HG03457 (cell line): Measurements from ENCODE around the gene MAMDC4.
"Not testable (repeated sequence)": the region's sequence is repeated elsewhere in the genome, so short reads cannot be mapped to it uniquely, and the experiment has no call there.

Experiments used
- ATAC-seq: cut with Tn5 transposase; IDR thresholded peaks from one replicate; pipeline ENCODE4 v1.9.1; 2021; ENCODE audit warnings: moderate number of reproducible peaks; ENCODE audit not compliant: unreplicated experiment

Gene MAMDC4

GRCh38 chr9:136824496-136825225 is 27.5 kb upstream of the MAMDC4 start:
- ATAC-seq, result no peak

- ATAC-seq, result no peak
Observed at GRCh38 chr9:136825295-136826187, 26.6 kb upstream of the MAMDC4 start.

GRCh38 chr9:136826188-136826541 is 26.0 kb upstream of the MAMDC4 start:
- no peak for ATAC-seq

DNA sequence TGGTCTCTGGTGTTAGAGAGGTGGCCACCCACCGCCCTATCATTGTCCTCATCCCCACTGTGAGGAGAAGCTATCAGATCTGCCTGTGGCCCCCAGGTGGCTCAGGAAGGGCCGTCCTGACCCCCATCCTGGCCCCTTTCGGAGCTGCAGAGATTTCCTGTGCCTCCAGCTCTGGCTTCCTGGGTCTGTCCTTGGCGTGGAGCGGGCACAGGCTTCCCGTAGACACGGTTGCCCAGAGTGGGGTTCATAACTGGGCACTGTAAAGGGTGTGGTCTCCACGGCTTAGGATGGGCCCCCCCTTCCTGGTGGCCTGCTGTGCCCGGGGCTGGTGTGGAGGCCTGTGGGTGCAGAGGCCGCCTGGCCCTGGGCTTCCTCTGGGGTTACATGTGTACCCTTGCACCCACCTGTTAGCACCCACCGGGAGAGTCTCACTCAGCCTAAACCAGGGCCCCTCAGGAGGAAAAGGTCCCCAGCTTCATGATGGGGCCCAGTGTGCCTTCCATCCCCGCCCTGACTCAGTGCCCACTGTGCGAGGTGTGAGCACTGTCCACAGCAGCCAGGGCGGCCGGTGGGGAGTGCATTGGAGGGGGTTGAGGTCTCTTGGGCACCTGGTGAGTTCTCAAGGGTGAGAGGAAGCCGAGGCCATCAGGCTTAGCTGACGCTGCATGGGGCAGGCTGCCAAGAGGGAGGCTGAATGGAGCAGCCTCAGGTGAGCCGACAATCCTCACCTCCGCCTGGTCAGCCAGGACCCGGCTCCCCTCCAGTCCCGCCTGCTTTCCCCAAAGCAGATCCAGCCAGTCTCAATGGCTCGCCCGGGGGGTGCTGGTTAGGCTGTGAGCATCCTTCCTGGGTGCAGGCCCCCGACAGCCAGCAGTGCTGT is 25.2 kb upstream of the MAMDC4 start:
- ATAC-seq, result no peak

- ATAC-seq, result no peak
Observed at GRCh38 chr9:136827794-136828473, 24.2 kb upstream of the MAMDC4 start.

GRCh38 chr9:136828474-136829140 is 23.5 kb upstream of the MAMDC4 start:
- ATAC-seq, result no peak

DNA sequence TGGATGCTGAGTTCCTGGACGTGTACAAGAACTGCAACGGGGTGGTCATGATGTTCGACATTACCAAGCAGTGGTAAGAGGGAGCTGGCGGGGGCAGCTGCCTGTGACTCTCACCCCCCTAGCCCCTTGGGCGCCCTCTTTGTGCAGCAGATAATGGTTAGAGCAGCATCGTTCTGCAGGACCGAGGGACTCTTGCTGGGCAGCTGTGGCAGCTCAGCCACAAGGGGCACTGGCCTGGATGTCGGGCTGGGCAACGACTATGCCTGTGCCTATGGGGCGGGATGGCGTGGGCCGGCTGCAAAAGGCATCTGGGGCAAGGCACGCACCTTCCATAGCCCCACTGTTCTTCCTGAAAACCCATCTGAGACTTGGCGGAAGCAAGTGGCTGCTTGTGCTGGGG is 22.7 kb upstream of the MAMDC4 start:
- ATAC-seq, result no peak

- ATAC-seq, result no peak
Observed at GRCh38 chr9:136829981-136830885, 21.9 kb upstream of the MAMDC4 start.

GRCh38 chr9:136831002-136831719 is 21.0 kb upstream of the MAMDC4 start:
- ATAC-seq, result no peak

- no peak for ATAC-seq
Observed at GRCh38 chr9:136831720-136832104, 20.4 kb upstream of the MAMDC4 start.

DNA sequence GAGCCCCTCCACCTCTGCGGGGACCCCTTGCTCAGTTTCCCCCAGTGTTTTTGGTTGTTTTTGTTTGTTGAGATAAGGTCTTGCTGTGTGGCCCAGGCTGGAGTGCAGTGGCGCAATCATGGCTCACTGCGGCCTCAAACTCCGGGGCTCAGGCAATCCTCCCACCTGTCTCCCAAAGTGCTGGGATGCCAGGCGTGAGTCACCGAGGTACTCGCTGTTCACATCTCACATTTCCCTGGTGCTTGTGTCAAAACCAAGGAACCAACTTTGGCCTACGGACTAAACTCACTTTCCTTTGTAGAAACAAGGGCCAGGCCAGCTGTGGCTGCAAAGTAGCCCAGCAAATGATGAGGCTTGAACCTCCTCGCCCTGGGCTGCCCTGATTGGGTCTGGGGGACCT is 19.6 kb upstream of the MAMDC4 start:
- no peak for ATAC-seq

DNA sequence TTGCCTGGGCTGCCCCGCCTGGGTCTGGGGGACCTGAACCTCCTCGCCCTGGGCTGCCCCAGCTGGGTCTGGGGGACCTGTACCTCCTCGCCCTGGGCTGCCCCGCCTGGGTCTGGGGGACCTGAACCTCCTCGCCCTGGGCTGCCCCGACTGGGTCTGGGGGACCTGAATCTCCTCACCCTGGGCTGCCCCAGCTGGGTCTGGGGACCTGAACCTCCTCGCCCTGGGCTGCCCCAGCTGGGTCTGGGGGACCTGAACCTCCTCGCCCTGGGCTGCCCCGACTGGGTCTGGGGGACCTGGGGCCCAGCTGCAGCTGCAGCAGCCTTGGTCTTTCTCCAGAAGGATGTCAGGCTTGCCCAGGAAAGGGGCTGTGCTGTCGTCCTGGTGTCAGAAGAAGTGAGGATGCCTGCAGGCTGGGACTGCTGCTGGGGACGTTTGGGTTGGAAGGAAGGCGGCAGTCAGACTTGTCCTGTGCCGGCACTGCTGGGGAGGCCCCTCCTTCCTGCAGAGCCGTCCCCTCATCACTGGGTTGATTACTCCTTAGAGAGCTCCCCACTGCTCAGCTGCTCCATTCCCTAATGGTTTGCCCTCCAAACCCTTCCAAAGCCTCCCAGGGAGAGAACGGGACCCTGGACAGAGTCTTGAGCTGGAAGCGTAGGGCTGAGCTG is 18.6 kb upstream of the MAMDC4 start:
- ATAC-seq, result not testable (repeated sequence)

DNA sequence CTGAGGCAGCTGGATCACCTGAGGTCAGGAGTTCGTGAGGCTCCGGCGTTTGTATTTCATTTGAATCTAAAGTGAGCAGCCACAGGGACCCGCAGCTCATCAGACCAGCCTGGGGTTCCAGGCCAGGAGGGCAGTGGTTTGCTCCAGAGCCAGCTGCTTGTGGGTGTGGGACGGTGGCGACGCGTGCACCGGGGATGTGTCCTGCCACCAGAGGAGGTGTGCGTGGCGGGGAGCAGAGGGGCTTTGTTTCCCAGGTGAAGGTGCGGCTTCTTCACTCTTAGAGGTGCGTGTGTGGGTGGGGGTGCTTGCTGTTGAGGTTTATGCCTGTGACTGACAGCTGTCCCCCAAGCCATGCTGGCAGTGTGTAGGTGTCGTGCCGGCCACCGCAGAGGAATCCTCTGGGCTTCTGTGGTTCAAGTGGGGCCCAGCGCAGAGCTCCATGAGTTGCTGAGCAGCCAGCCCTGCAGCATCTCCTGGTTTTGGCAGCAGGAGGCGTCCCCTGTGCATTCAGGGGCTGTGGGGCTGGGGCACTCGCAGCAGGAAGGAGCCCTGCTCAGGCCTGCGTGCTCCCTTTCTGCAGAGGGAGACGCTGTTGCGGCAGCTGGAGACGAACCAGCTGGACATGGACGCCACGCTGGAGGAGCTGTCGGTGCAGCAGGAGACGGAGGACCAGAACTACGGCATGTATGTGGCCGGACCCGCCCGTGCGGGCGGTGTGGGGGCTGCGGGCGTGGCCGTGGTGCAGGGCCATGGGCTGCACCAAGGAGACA is 16.8 kb upstream of the MAMDC4 start:
- ATAC-seq, result no peak

DNA sequence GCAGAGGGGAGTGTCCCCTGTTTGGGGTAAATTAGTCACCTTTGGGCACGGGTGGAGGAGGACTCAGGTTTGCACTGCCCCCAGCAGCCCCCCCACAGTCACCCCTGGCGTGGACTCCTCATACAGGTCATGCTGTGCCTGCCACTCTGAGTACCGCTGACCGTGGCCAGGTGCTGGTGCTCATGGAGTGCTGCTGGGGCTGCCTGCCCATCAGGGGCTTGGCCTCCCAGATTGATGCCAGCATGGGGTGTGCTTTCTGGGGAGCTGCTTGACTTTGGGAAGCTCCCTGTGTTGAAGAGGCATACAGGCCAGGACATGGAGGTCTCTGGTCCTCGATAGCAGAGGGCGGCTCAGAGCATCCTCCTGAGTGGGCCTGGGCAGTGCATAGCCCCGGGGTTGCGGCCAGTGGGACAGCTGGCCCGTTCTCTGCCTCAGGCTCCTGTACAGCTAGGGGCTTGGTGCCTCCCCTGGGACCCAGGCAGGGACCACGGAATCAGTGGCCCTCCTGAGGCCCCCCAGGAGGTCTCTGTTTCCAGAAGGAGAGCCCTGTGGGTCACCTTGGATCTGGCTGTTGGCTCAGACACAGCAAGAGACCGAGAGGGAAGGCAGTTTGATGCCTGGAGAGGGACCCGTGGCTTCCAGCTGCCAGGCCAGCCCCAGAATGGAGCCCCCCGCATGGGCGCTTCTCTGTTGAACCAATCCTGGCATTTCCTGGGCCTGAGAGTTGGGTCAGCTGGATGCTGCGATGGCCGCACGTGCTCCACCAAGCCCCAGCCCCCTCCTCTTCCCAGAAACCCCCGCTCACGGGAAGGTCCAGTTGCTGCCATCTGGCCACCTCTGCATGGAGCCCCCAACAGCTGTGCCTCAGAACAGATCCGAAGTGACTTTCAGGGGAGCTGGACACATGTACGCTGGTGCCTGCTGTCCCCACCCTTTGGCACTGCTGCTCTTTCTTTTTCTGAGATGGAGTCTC is 15.9 kb upstream of the MAMDC4 start:
- ATAC-seq, result no peak

GRCh38 chr9:136837146-136837855 is 14.8 kb upstream of the MAMDC4 start:
- no peak for ATAC-seq
